Panc1 (cell line): ENCODE data around the gene EXD1. TPM values are rescaled to one million over a fixed set of nuclear protein-coding genes. Genes with fewer than 3 reads are reported as not detected.

Experiments used
- ATAC-seq: fragments of 200-7000 bp; cut with Tn5 transposase; 2 replicates; pipeline ENCODE4 v1.9.1; 2020; ENCODE audit warnings: mild to moderate bottlenecking, moderate library complexity
- BruUV-seq: library from RNA; stranded (reverse); fragments of 400-500 nt; replicated peaks from 2 replicates; lab custom pipeline; 2021; lab: Mats Ljungman, UMichigan
- CTCF ChIA-PET: fragments of 300-600 bp; sonication (Branson Sonifier 250); formaldehyde crosslinking; loops from one replicate; lab custom pipeline; 2022; ENCODE audit warnings: antibody characterized with exemption; lab: Charles Lee
- POLR2A ChIA-PET: fragments of 300-600 bp; sonication (Branson Sonifier 250); formaldehyde crosslinking; loops from one replicate; lab custom pipeline; 2022; ENCODE audit warnings: antibody characterized with exemption; lab: Charles Lee
- DNase-seq: peaks from one replicate; pipeline ENCODE4 v3.0.0-alpha.2; 2010; ENCODE audit warnings: low read depth, low spot score
- H3K27ac ChIP-seq: 2 replicates; pipeline ENCODE4 v1.5.1; 2011; ENCODE audit warnings: mild to moderate bottlenecking, low read length, inconsistent platforms
- H3K27me3 ChIP-seq: fragments of 200-500 bp; sonication (Bioruptor generic); 2 replicates; pipeline ENCODE4 v1.6.0; 2014; ENCODE audit warnings: low read length, inconsistent platforms; ENCODE audit not compliant: control insufficient read depth, insufficient read depth
- H3K36me3 ChIP-seq: fragments of 200-500 bp; sonication (Bioruptor generic); 2 replicates; pipeline ENCODE4 v1.5.1; 2014; ENCODE audit warnings: inconsistent platforms, mild to moderate bottlenecking, low read length, moderate library complexity; ENCODE audit not compliant: control insufficient read depth, insufficient read depth
- H3K4me1 ChIP-seq: 2 replicates; pipeline ENCODE4 v1.5.1; 2011; ENCODE audit warnings: inconsistent platforms, mild to moderate bottlenecking, low read length, moderate library complexity; ENCODE audit not compliant: control insufficient read depth, insufficient read depth
- H3K4me3 ChIP-seq, 2 experiments: 2 replicates each; pipeline ENCODE4 v1.5.1; 2011 to 2012; ENCODE audit warnings: low read depth in 2 of 2, low read length in 2 of 2, mild to moderate bottlenecking in 2 of 2, inconsistent platforms in 1 of 2, moderate library complexity in 1 of 2
- H3K9me3 ChIP-seq: fragments of 200-500 bp; sonication (Bioruptor generic); 2 replicates; pipeline ENCODE4 v1.5.1; 2014; ENCODE audit warnings: low read depth, mild to moderate bottlenecking, inconsistent platforms, low read length, moderate library complexity; ENCODE audit not compliant: control insufficient read depth, insufficient read depth
- CTCF ChIP-seq: fragments of 450-650 bp; IDR thresholded peaks from 2 replicates; pipeline ENCODE4 v1.5.1; 2017; ENCODE audit warnings: mild to moderate bottlenecking
- POLR2AphosphoS5 ChIP-seq: IDR thresholded peaks from 2 replicates; pipeline ENCODE4 v1.6.1; 2012; ENCODE audit warnings: mild to moderate bottlenecking, low read depth, low read length, moderate library complexity
- REST ChIP-seq, 2 experiments: IDR thresholded peaks; 2 replicates each; pipeline ENCODE4 v1.6.1; 2011 to 2012; ENCODE audit warnings: low read depth in 2 of 2, control low read depth in 1 of 2, low read length in 1 of 2, mild to moderate bottlenecking in 1 of 2, moderate library complexity in 1 of 2; ENCODE audit not compliant: insufficient read depth in 1 of 2
- SIN3A ChIP-seq: IDR thresholded peaks from 2 replicates; pipeline ENCODE4 v1.6.1; 2012; ENCODE audit warnings: low read depth, mild to moderate bottlenecking, low read length, moderate library complexity, borderline replicate concordance; ENCODE audit not compliant: insufficient read depth
- TCF7L2 ChIP-seq: IDR thresholded peaks from 2 replicates; pipeline ENCODE4 v1.6.1; 2011; ENCODE audit warnings: mild to moderate bottlenecking, low read depth, low read length, inconsistent platforms
- in situ Hi-C: cut with HindIII; loops from 2 replicates; pipeline ENCODE4 v1.10.0; 2016; ENCODE audit warnings: low sequenced_read_pairs, low pct_unique_long_range_greater_than_20kb
- intact Hi-C: fragments of 100-400 bp; cut with micrococcal nuclease; formaldehyde crosslinking; loops from one replicate; pipeline ENCODE4 v1.10.0; 2022; ENCODE audit not compliant: unreplicated experiment
- total RNA-seq: library from RNA; stranded (reverse); gene quantifications from one replicate; pipeline ENCODE4 v1.2.1, GENCODE V29; 2021; ENCODE audit not compliant: unreplicated experiment

Gene EXD1
- total RNA-seq, 1 experiment from 2014 or later = 0.15 TPM

- H3K9me3 ChIP-seq = no peaks in the 10 kb centered on the region
- DNase-seq (no peak), ATAC-seq (no peak)
- intact Hi-C loops = no loop called here
- no peak overlapping the region for H3K27ac ChIP-seq
- POLR2A ChIA-PET = no interaction called here
- peaks cover 4% of the 10 kb centered on the region; the same call in 1 of the 2 replicates for H3K4me1 ChIP-seq
- H3K4me3 ChIP-seq = no peak overlapping the region
- no TSS peak for BruUV-seq
- H3K27me3 ChIP-seq = no peaks in the 10 kb centered on the region
- H3K36me3 ChIP-seq = peaks cover 2% of the 10 kb centered on the region
- TF ChIP-seq POLR2AphosphoS5 (no peak), SIN3A (no peak), CTCF (no peak), REST (IDR thresholded peaks at IDR 0.05; ENCODE audit: insufficient read depth in 1 of 2, low read depth in 2 of 2, low read length in 1 of 2) (no peak), TCF7L2 (no peak)
- in situ Hi-C loops = no loop called here
- CTCF ChIA-PET = interaction anchor here (0.6 kb wide), 1 partner anchor 26 kb away, joined by 4 read pairs; no protein-coding TSS in a partner anchor
These were observed 29.1 kb upstream of the EXD1 start for GRCh38 chr15:41259546-41260189.

DNA sequence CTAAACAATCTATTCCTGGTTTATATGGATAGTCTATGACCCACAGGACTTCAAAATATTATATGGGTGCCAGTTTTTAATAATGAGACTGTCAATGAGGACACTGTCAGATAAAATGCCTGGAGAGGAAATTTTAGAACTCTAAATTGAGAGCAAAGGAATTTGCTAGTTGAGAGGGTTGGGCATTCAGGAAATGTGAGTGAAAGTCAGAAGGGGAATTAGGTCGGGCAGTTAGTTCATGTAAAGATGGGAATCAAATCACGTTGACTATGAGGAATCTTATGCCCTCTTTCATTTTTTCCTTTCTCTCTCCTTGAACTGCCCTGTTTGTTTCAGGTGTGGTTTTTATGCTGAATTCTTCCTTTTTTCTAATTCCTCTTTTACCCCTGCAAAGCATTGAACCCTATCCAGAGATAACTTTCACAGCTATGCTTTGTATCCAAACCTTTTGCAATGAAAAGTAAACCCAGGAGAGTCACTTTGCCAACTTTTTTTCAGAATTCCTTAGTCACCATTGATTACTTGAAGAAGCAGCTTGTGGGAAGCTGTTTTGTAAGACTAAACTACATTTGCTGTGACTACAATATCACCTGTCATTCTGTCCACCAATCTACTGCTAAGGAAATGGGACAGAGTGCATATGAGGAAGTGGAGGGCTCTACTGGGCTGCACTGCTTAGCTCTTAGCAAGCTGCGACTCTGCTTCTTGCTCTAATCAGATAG is 28.4 kb upstream of the EXD1 start:
- H3K36me3 ChIP-seq = peaks cover 6% of the 10 kb centered on the region
- intact Hi-C loops = no loop called here
- ATAC-seq (no peak), DNase-seq (no peak)
- no peaks in the 10 kb centered on the region for H3K27me3 ChIP-seq
- no peak overlapping the region for H3K27ac ChIP-seq
- BruUV-seq = no TSS peak
- peaks cover 4% of the 10 kb centered on the region; the same call in 1 of the 2 replicates for H3K4me1 ChIP-seq
- no peak overlapping the region for H3K4me3 ChIP-seq
- ChIA-PET POLR2A (no interaction called here), CTCF (no interaction called here)
- in situ Hi-C loops = no loop called here
- TF ChIP-seq TCF7L2 (no peak), SIN3A (no peak), POLR2AphosphoS5 (no peak), REST (IDR thresholded peaks at IDR 0.05; ENCODE audit: insufficient read depth in 1 of 2, low read depth in 2 of 2, low read length in 1 of 2) (no peak), CTCF (no peak)
- no peaks in the 10 kb centered on the region for H3K9me3 ChIP-seq
